ENCODE measurements around the gene CACYBP.
A peak's percentile ranks its signal among the peaks of the same experiment; 100 is the strongest.

DNA sequence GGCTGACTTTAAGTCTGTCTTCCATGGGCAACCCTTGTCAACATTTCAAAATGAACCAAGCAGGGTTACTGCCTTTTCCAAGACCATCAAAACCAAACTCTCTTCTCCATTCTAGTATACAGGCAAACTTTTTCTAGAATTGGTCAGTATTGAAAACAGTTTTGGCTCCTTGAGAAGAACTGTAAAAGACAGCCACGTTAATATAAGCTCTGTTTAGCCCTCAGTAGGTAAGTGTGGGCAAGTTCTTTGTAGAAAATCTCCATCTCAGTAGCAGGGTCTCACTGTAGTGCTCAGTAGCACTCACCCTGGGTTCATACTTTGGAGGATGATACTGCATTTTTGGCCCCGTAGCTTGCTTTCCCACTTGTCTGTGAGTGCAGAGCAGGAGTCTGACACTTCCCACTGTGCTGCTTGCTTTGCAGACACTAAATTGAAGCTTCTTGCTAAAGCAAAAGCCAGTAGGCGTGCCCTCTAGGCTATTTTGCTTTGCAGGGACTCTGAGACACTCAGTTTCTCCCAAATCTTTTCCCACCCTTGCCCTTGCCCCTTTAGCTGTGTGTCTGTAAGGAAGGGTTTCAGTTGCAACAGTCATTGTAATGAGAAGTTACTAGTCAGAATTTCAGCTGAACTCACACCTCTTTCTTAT lies 34.3 kb upstream of the CACYBP start:
- peak; percentile 37 for TF ChIP-seq POLR2A (IDR thresholded peaks at IDR 0.05; ENCODE audit: low read length)
- TF ChIP-seq GATA1 (IDR thresholded peaks at IDR 0.05; ENCODE audit: low read depth, low read length), result no peak

All from erythroblast (primary cell).